Endometrial microvascular endothelial cells (primary cell): ENCODE data around the gene CDK16. TPM values are rescaled to one million over a fixed set of nuclear protein-coding genes. Genes with fewer than 3 reads are reported as not detected.

Experiments used
- in situ Hi-C: cut with HindIII; loops from 2 replicates; pipeline ENCODE4 v1.10.0; 2017; ENCODE audit warnings: low sequenced_read_pairs, low pct_unique_long_range_greater_than_20kb; ENCODE audit errors: inconsistent ontology term
- total RNA-seq: library from RNA; depleted of rRNA; stranded (reverse); fragments of >200 nt; gene quantifications from one replicate; pipeline ENCODE4 v1.2.3, GENCODE V29; 2015; ENCODE audit errors: inconsistent ontology term

CDK16 gene
- total RNA-seq, result 115 TPM

- in situ Hi-C loops, result no loop called here
Observed at GRCh38 chrX:47218280-47218919, at the start of gene CDK16. Gene CDK16, plus strand, starts transcription at chrX:47218681. Its CDS starts 4,877 bp downstream, at chrX:47223558.

- in situ Hi-C loops, result no loop called here
Observed at GRCh38 chrX:47169273-47169672, 49.2 kb upstream of the CDK16 start.

DNA sequence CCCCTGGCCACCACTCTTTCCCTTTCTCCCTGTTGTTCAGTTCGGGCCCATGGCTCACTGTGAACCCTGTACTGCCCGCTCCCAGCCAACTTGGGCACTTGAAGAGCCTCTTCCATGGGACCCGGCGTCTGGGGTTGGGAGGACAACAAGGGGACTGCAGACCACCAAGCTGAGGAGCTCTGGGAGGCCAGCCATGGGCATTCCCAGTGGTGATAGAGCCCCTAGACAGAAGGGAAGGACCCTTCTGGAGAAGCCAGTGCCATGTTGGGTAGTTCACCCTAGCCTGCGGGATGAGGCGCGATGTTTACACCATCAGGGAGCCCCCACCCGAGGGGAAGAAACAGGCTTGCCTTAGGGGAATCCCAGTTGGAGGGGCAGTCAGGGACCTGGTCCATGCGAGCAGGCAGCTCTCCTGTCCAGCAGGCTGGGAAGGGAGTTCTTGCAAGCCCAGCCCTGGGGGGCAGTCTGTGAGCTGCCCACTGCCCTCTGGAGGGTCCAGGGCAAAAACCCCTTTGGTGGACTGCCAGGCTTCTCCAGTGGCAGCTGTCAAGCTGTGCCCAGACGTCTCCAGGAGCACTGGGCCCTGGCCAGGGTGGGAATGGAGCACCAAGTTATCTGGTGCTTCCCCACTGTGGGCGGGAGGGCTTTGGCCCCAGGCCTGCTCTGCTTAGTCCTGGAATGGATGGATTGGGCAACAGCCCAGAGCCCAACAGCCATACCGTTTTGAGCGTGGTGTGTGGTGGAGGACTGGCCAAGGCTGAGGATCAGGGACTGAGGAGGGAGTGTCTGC is 48.6 kb upstream of the CDK16 start:
- in situ Hi-C loops, result no loop called here

GRCh38 chrX:47170861-47171692 is 47.4 kb upstream of the CDK16 start:
- in situ Hi-C loops, result no loop called here

GRCh38 chrX:47171996-47172395 is 46.5 kb upstream of the CDK16 start:
- in situ Hi-C loops, result no loop called here

- in situ Hi-C loops, result no loop called here
Observed at GRCh38 chrX:47172549-47172948, 45.9 kb upstream of the CDK16 start.

DNA sequence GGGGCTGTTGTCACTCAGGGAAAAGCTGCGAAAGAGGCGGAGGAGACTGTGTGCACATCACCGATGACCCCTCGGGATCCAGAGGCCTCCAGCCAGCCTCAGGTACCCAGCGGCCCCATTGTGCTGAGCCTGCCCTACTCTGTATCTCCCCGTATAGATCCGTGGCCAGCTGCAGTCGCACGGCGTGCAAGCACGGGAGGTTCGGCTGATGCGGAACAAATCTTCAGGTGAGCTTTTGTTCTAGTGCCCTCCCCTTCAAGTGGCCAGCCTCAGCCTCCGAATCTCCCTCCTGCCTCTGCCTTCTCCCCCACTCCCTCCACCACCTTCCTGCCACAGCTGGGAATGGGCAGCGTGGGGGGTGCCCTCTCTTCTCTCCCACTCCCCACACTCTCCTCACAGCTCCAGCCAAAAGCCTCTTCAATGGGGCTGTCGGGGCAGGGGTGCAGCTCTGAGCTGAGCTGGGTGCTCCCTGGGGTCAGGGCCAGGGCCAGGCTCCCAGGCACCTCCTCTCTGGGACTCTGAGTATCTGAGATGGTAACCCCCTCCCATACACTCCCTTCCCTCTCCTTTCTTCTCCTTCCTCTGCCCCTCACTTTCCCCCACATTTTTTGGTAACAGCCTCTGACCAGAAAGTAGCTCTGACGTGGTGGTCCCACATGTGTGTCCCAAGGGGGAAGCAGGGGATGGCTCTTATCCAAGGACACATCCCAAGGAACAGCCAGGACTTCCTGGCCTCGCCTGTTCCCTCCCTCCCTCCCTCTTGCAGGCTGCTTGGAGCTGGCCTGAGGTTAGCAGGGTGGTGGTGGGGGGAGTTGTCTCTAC is 45.3 kb upstream of the CDK16 start:
- in situ Hi-C loops, result no loop called here

DNA sequence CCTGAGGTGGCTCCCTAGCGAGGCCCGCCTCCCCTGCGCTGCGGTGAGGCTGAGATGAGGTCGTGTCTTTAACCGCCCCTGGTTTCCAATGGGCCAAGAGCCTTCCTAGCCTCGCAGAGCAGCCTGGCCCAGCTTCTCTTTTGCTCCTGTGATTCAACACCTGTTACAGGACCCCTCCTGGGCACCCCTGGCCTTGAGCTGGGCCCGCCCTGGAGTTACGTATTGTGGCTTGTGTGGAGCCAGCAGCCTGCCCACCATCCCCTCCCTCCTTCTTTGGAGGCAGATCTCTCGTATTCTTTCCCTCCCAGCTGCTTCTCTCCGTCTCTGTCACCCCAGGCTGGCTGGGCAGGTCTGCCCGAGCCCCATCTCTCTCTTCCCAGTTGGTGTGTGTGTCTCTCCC is 44.1 kb upstream of the CDK16 start:
- in situ Hi-C loops, result no loop called here

- in situ Hi-C loops, result no loop called here
Observed at GRCh38 chrX:47174846-47175587, 43.5 kb upstream of the CDK16 start.

DNA sequence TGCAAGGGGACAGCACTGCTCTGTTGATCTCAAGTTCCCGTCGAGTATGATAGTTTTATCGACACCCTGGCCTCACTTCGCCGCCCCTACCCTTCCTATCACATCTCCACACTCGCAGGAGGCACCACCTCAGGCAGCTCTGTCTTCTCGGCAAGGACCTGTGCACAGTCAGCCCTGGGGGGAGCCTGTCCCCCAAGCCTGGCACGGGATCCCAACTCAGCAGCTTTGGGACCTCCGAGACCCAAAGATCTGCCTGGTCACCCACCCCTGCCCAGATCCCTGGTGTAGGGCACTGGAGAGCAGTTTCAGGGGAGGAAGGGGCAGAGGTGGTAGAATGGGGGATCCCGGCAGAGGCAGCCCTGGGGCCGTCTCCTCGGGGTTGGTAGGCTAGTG is 42.9 kb upstream of the CDK16 start:
- in situ Hi-C loops, result no loop called here

GRCh38 chrX:47176101-47176740 is 42.3 kb upstream of the CDK16 start:
- in situ Hi-C loops, result no loop called here

- in situ Hi-C loops, result no loop called here
Observed at GRCh38 chrX:47177079-47177478, 41.4 kb upstream of the CDK16 start.

GRCh38 chrX:47178337-47178736 is 40.1 kb upstream of the CDK16 start:
- in situ Hi-C loops, result no loop called here

GRCh38 chrX:47179221-47179927 is 39.1 kb upstream of the CDK16 start:
- in situ Hi-C loops, result no loop called here

GRCh38 chrX:47179928-47180255 is 38.6 kb upstream of the CDK16 start:
- in situ Hi-C loops, result no loop called here

DNA sequence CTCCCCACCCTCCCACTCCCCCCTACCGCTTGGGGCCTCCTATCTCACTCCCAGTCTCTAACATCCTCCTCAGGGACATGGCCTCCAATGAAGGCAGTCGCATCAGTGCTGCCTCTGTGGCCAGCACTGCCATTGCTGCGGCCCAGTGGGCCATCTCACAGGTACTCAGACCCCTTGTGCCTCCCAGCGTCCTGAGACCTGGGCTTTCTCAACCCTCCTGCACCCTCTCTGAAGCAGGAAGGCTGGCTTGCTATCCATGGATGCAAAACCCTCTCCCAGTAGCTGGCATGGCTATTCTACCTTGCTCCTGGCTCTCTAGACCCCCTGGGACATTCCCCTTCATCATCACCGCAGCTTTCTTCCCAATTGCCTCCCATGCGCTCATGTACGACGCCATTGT is 38.1 kb upstream of the CDK16 start:
- in situ Hi-C loops, result no loop called here

DNA sequence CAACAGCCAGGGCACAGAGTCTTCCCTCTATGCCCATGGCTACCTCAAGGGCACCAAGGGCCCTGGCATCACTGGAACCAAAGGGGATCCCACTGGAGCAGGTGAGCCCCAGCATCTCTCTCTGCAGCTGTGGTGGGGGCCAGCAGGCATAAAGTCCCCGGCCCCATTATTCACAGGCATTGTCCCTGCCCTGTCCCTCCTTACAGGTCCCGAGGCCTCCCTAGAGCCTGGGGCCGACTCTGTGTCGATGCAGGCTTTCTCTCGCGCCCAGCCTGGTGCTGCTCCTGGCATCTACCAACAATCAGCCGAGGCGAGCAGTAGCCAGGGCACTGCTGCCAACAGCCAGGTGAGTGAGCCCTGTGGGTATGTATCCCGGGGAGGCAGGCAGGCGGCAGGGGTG is 37.2 kb upstream of the CDK16 start:
- in situ Hi-C loops, result no loop called here
